ENCODE measurements around the gene NPAS2. TPM values are rescaled to one million over a fixed set of nuclear protein-coding genes. Genes with fewer than 3 reads are reported as not detected.

Gene NPAS2
- total RNA-seq, 3 donors from 2014 or later, result 6.2 to 42.3 (median 22.5) TPM

DNA sequence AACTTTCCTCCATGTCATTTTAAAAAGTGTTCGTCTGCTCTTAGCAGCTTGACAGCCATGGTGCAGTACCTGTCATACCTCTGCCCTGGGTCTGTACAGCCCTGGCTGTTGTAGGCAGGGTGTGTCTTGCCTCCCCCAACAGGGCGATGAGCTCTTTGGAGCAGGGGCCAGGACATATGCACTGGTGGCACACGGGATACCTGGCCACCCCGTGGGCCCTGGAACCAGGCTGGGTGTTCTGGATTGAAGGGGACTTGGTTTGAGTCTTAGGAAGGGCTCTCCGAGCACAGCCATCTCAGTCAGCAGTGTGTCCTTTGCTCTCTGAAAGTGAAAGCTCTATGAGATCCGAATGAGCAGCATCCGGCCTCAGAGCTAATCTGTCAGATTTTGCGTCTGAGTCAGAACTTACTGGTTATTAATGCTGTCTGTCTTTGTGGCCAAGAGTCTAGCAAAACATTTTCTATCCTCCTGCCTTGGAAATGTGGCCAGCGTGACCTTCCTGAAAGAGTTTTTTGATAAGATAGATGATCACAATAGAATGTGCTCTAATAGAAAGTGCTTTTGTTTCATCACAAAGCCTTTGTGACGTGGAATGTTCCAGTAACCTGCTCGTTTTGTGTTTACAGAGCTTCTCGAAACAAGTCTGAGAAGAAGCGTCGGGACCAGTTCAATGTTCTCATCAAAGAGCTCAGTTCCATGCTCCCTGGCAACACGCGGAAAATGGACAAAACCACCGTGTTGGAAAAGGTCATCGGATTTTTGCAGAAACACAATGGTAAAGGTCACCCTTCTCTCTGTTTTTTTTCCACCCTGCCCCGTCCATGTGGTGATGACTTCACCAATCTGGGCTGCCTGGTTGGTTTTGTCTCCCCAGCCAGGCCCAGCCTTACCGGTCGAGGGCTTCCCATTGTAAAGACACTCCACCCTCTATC, 104.8 kb downstream of the NPAS2 start:
- no peaks in the 10 kb centered on the region for H3K27me3 ChIP-seq
- H3K4me3 ChIP-seq, result peak overlapping the region; percentile 15 to 52 (median 24)
- H3K9me3 ChIP-seq, result no peaks in the 10 kb centered on the region
- H3K27ac ChIP-seq, result peak overlapping the region; percentile 61 to 76
- intact Hi-C loops (cut with DNase I; ENCODE audit: low total_unique reads), result no loop called here
- H3K36me3 ChIP-seq, result no peaks in the 10 kb centered on the region
- TF ChIP-seq POLR2A (IDR thresholded peaks at IDR 0.05), result no peak
- no peak for TF ChIP-seq POLR2AphosphoS5 (IDR thresholded peaks at IDR 0.05)
- no peak for TF ChIP-seq CTCF (IDR thresholded peaks at IDR 0.05)
- no peak for DNase-seq (ENCODE audit: low spot score in 2 of 2)
- H3K4me1 ChIP-seq, result no peaks in the 10 kb centered on the region

- no peak overlapping the region for H3K4me3 ChIP-seq
- H3K27me3 ChIP-seq, result no peaks in the 10 kb centered on the region
- no peaks in the 10 kb centered on the region for H3K9me3 ChIP-seq
- H3K36me3 ChIP-seq, result no peaks in the 10 kb centered on the region
- TF ChIP-seq CTCF (IDR thresholded peaks at IDR 0.05), result no peak
- no peak for TF ChIP-seq POLR2AphosphoS5 (IDR thresholded peaks at IDR 0.05)
- no peak for TF ChIP-seq POLR2A (IDR thresholded peaks at IDR 0.05)
- no peak overlapping the region for H3K27ac ChIP-seq
- no peaks in the 10 kb centered on the region for H3K4me1 ChIP-seq
- intact Hi-C loops (cut with DNase I; ENCODE audit: low total_unique reads), result no loop called here
- no peak for DNase-seq (ENCODE audit: low spot score in 2 of 2)
These were observed 108.3 kb downstream of the NPAS2 start for GRCh38 chr2:100928235-100928634.

DNA sequence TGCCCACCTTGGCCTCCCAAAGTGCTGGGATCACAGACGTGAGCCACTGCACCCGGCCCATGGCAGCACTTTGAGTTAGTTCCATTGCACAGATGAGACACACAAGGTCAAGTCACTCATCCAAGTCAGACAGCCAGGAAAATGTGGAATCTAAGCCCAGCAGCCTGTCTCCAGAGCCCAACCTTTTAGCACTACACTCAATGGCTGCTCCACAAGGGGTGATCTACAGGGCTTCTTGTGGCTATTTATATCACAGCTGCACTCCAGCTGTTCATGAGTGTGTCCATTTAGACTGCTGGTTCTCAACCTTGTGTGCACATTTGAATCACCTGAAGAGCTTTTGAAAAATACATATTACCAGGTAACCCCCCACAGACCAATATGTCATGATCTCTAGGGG, 109.2 kb downstream of the NPAS2 start:
- no peak overlapping the region for H3K27ac ChIP-seq

DNA sequence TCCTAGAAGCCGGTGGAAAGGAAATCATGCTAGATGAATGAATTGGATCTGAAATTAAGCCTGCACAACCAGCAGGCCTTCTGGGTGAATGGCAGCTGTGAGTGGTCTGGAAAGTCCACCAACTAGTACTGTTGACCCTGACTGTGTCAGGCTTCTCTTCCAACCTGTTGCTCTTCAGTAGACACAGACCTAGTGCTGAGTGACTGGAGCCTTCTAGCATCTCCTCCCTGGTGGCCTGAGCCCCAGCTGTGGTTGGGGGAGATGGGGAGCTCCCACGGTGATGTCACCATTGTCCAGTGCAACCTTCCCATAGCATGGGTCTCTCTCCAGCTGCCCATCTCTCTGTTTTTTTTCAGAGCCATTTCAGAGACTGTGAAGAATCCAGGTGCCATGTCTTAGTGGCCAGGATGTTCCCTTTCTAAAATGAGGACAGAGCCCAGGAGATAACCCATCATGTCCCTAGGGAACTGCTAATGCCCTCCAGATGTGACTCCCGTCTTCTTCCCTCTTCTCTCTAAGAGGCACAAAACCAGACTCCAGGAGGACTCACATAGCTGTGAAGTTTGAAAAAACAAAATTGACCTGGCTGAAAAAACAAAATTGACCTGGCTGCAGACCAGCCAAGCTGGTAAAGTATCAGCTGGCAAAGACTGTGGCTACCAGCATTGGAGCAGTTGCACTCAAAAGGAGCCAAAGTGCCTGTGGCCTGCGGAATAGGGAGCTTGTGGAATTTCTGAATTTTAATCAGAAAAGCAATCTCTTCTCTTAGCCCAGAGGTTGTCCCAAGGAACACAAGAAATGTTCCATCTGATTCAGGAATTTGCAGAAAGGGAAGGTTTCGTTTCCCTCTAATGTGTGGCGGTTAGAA, 114.8 kb downstream of the NPAS2 start:
- TF ChIP-seq POLR2A (IDR thresholded peaks at IDR 0.05), result no peak
- no peak for DNase-seq (ENCODE audit: low spot score in 2 of 2)
- no peaks in the 10 kb centered on the region for H3K36me3 ChIP-seq
- H3K4me1 ChIP-seq, result no peaks in the 10 kb centered on the region
- no peak overlapping the region for H3K27ac ChIP-seq
- H3K9me3 ChIP-seq, result no peaks in the 10 kb centered on the region
- intact Hi-C loops (cut with DNase I; ENCODE audit: low total_unique reads), result no loop called here
- H3K4me3 ChIP-seq, result no peak overlapping the region
- no peaks in the 10 kb centered on the region for H3K27me3 ChIP-seq

More for the DNA sequence above, 109.2 kb downstream of the NPAS2 start:
- Histone ChIP-seq H3K9me3 (no peaks in the 10 kb centered on the region), H3K36me3 (no peaks in the 10 kb centered on the region), H3K27me3 (no peaks in the 10 kb centered on the region), H3K4me3 (no peak overlapping the region), H3K4me1 (no peaks in the 10 kb centered on the region)
- no peak for DNase-seq (ENCODE audit: low spot score in 2 of 2)
- intact Hi-C loops (cut with DNase I; ENCODE audit: low total_unique reads), result no loop called here
- no peak for TF ChIP-seq POLR2AphosphoS5 (IDR thresholded peaks at IDR 0.05)
- TF ChIP-seq POLR2A (IDR thresholded peaks at IDR 0.05), result no peak
- TF ChIP-seq CTCF (IDR thresholded peaks at IDR 0.05), result no peak

- Histone ChIP-seq H3K27me3 (no peaks in the 10 kb centered on the region), H3K36me3 (no peaks in the 10 kb centered on the region), H3K4me3 (no peak overlapping the region), H3K4me1 (no peaks in the 10 kb centered on the region), H3K9me3 (no peaks in the 10 kb centered on the region), H3K27ac (no peak overlapping the region)
- TF ChIP-seq POLR2A (IDR thresholded peaks at IDR 0.05) (no peak), CTCF (IDR thresholded peaks at IDR 0.05) (no peak), POLR2AphosphoS5 (IDR thresholded peaks at IDR 0.05) (no peak)
- DNase-seq (ENCODE audit: low spot score in 2 of 2), result no peak
- intact Hi-C loops (cut with DNase I; ENCODE audit: low total_unique reads), result no loop called here
These were observed 115.4 kb downstream of the NPAS2 start for GRCh38 chr2:100935372-100935752.

Data from breast epithelium (tissue), 4 donors.